ENCODE measurements around the gene SMIM41.
A peak's percentile ranks its signal among the peaks of the same experiment; 100 is the strongest.

Gene SMIM41

DNA sequence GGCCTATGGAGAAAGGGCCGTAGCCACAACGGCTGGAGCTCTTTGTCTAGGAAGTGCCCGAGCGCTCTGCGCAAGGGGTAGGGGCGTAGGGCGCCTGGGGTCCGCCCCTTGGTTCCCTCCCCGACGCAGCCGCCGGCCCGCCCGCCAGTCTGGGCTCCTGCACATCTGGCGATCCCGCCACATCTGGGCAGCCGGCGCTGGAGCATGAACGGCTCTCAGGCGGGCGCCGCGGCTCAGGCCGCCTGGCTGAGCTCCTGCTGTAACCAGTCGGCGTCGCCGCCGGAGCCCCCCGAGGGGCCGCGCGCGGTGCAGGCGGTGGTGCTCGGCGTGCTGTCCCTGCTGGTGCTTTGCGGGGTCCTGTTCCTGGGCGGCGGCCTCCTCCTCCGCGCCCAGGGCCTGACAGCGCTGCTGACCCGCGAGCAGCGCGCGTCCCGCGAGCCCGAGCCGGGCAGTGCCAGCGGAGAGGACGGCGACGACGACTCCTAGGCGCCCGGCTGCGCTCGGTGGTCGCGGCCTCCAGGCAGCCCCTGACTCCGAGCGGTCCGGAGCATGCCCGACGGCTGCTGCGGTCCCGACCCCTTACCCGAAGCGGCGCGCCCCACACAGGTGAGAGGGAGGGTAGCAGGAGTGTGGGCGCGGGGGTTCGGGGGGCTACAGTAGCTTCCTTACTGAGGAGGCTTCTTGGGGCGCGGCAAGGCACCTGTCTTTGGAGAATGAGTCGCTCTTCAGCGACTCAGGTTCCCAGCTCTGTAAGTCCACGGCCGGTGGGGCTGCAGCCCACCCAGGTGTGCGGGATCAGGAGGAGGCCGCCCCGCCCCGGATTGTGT, at the start of gene SMIM41:
SMIM41 (plus strand) TSS at position 129 of the 827 bp plus-strand sequence; CDS start at position 205, 76 bp downstream.
- DNase-seq: no peak

- DNase-seq: no peak
Observed at GRCh38 chr12:52032446-52032803, 47.1 kb upstream of the SMIM41 start.

DNA sequence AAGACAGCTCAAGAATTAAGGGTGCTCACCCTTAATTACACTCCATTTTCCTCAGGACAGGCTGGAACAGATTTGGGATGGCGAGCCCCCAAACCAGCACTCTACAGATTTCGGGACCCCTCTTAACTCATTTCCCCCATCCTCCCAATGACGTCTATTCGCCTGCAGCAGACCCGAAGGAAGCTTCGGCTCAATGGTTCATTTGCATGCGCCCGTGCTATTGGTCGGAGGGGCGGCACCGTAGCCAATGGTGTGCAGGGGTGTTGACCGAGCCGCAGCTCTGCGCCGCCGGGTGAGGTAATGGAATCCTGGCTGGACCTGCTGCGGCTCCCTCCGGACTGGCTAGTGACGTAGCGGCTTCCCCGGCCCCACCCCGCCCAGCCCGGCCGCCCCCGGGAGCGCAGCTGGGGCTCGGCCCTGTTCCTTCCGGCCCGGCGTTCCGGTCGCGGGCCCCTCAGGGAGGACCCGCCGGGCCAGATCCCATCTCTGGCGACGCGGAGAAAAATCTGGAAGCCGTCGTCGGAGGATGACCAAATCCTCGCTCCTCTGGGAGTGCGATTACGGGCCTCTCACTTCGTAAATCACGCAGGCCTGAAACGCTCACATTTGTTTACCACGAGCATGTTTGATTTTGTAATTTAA, 46.6 kb upstream of the SMIM41 start:
- DNase-seq: peak; percentile 93

- no peak for DNase-seq
Observed at GRCh38 chr12:52033446-52034140, 45.9 kb upstream of the SMIM41 start.

DNA sequence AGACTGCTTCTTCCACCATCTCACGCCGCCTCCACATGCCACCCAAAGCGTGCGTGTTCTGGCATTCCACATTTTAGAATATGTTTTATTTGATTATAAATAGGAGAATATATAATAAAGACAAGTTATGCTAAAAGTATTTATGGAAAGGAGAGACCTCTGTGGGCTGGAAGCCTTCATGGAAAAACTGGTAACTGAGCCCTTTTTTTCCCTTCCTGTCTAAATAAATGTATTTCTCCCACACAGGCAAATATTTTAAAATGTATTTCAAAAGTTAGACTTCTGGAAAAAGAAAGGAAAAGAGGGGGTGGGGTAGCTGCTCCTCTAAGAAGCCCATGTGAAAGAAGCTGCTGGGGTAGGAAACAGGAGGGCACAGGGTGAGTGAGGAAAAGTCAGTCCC, 44.3 kb upstream of the SMIM41 start:
- no peak for DNase-seq

DNA sequence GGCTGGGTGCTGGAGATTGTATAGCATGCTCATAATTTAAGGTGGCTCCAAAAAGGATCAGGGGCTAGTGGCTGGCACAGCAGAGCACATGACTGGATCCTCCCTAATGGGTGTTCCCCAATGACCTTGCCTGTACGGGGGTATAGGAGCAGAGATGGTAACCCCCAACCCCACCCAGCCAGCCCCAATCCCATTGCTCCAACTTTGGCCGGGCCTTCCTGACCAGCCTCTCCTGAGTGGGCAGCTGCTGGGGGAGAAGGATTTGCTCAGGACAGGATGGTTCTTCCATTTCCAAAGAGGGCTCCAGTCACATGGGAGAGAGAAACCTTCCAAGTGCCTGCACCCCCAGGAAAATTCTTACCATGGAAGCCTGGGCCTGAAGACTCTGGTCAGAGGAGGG, 43.6 kb upstream of the SMIM41 start:
- DNase-seq: no peak

- DNase-seq: peak; percentile 69
Observed at GRCh38 chr12:52036587-52037171, 42.8 kb upstream of the SMIM41 start.

- DNase-seq: peak; percentile 31
Observed at GRCh38 chr12:52037248-52037861, 42.1 kb upstream of the SMIM41 start.

DNA sequence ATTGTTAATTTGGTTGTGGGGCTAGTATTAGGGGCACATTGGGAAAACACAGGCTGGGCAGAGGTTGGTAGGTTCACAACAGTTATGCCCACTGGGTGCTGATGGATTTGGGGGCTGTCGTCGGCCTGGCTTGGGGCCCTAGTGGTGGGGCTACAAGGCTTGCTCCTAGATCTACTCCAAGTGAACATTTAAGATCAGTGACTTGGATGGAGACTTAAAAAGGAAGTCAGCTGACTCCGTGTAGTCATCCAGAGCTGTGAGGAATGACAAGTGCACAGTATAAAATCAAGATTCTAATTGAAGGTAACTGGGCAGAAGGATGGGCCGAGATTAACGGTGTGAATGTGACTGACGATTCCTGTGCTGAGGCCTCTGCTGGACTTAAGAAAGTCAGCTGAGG, 41.1 kb upstream of the SMIM41 start:
- no peak for DNase-seq

DNA sequence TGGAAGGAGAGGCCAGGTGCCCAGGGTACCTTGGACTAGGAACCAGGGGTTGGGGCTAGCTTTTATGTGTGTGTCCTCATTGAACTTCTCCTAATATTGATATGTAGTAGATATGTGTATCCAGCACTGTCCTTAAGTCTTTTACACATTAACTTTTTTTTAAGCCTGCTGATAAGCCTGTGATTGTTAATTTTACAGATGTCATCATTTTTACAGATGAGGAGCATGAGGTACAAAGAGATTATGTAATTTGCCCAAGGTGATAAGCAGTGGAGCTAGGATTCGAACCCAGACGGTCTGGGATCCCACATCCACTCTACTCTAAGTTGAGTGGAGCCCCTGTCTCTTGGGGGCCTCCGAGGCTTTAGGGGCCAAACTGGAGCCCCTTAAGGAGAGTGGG, 38.5 kb upstream of the SMIM41 start:
- no peak for DNase-seq

- DNase-seq: no peak
Observed at GRCh38 chr12:52041695-52042123, 37.8 kb upstream of the SMIM41 start.

DNA sequence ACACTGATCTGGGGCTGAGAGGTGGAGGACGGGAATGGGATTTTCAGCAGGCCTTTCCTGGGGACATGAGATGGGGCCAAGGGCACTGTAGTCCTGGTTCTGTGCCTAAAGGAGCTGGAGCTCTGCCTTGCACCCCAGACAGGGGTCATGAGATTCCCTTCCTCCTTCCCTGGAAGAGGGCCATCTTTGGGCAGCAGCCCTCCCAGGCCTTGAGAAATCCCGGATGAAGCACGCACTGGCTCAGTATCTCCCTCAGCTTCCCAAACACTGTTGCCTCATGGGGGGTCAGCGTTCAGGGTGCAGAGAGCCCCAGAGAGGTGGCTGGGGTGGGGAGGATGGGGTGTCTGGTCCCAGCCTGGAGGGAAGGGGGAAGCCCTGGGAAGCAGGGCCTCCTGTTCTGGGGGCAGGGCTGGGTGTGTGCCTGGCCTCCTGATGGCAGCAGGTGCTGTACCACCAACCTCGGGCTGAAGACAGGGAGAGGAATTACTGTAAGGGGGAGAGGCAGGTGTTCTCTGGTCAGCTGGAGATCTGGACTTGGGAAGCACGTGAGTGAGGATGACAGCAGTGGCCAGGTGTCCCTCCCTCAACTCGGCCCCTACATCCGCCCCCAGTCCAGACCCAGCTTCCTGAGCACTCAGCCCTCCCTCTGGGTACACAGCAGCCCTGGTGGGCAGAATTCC, 36.7 kb upstream of the SMIM41 start:
- DNase-seq: no peak

DNA sequence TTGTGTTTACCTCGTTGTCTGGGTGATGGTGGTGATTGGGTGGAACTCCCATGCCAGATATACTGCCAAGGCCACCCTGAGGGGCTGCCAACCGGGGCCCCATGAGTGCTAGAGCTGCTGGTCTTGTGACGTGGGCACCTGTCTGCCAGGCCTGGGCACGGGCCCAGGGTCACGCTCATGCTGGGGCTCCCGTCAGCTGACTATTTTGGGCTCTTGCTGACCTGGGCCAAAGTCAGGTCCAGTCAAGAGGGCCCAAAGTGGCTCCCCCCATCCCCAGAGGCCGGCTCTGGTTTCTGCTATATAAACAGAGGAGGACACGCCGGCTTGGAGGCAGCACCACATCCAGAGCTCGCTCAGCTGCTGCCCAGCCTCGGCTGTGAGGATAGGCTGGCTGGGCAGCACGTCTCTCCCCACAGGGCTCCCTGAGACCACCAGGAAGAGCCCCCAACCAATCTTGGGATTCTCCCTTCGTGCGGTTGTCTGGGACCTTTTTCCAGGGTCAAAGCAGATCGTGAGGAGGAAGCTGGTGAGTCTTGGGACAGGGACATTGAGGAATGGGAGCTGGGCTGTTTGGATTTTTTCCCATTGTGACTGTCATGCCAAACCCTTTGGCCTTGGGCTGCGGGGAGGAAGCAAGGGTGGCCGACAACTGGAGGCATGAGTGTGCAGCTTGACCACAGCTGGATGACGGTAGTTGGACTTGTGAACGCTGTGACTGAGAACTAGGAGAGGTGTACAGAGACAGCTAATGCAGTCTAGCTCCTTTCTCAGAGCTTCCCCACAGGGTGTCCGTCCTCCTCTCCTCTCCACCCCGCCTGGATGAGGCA, 35.9 kb upstream of the SMIM41 start:
- no peak for DNase-seq

DNA sequence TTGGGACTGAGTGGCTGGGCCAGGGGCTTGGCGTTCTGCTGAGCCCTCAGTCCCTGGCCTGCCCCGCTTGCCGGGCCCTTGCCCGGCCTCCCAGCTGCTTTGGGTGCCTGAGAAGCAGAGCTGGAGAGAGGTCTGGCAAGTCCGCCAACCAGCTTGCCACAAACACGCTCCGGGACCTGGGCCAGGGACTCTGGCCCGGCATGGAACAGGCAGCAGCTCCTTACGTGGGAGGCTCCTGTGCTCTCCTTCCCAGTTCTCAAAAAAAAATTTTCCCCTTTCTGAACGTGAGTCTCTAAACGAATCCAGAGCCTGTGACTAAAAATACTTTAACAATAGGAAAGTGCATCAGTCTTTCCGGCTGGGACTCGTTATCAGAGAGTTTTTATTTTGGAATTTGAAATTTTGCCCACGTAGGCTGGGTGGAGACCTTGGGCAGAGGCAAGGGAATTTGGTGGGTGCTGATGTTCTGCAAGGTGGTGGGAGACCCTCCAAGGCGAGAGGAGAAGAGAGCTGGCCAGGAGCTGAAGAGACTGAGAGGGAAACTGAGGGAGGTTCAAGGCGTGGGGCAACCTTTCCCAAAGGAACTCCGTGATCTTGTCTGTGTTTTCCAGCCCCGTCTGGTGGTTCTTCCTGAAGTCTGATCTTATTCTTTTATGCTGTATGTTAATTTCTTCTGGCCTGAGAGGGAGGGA, 35.1 kb upstream of the SMIM41 start:
- DNase-seq: no peak

GRCh38 chr12:52045794-52046199, 33.7 kb upstream of the SMIM41 start:
- DNase-seq: no peak

- DNase-seq: no peak
Observed at GRCh38 chr12:52046859-52047258, 32.6 kb upstream of the SMIM41 start.

- no peak for DNase-seq
Observed at GRCh38 chr12:52049286-52049685, 30.2 kb upstream of the SMIM41 start.

DNA sequence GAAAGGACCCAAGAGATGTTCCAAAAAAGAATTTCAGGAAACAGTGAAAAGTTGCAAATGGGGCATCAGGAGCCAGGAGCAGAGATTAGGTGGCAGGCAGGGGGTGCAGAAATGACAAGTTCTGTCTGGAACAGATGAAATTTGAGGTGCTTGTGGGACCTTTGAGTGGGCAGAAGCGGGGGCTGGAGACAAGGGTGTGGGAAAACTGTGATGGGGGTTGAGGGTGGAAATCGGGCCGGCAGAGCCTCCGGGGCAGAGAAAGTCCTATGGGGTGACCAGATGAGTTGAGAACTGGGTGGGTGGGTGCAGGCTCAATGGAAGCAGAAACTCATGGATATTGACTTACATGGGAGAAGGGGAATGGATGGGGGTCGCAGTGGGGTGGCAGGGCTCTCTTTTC, 29.8 kb upstream of the SMIM41 start:
- no peak for DNase-seq

DNA sequence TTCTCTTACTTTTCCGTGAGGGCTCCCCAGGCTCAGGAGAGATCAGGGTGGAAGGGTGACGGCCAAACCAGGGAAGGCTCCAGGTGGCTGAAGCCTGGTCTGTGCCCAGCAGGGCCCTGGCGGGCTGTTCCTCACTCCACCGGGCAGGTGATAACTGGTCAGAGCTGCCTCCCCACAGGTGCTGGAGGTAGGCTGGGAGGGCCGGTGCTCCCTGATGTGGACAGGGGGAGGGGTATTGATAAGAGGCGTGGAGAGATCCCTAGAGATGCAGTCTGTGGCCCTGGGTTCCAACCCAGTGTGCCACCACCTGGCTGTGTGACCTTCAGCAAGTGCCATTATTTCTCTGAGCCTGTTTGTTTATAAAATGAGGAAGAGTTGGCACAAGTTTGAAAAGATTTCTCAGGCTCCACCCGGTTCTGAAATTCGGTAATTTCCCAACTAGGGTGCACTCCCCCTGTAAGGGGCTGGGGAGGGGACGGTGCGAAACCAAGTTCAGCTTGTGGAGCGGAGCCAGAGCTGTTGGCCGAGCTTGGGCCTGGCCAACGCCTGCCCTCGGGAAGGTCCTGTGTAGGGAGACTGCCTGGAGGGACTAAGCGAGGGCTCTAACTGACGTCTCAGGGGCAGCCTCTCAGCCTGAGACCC, 29.3 kb upstream of the SMIM41 start:
- no peak for DNase-seq

Measured in NCI-H2171 (cell line).